IPS DF 19.7 (cell line): Measurements from ENCODE around the gene PCSK6.

Experiments used
- DNase-seq: peaks from one replicate; pipeline ENCODE4 v3.0.0-alpha.2; 2013; ENCODE audit warnings: low read depth, low spot score

The PCSK6 gene

DNA sequence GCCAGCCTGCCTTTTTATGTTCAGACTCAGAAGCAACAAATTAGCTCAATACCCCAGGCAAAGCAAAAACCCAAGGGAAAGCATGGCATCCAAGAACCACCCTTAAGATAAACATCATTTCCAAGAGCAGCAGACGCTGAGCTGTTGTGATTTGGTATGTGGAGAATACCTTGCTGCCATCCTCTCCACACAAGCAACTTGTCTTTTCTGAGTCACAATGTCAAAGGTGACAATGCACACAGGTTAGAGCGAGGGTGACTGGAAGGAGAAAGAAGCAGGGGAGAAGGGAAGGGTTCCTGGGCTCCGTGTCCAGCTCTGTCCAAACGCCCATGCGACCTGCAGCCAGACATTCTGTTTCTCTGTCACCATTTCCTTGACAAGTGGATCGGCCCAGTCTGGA is 6.0 kb downstream of the PCSK6 start:
- no peak for DNase-seq

- no peak for DNase-seq
These were observed 6.8 kb downstream of the PCSK6 start for GRCh38 chr15:101482526-101483371.

GRCh38 chr15:101481917-101482525 is 7.5 kb downstream of the PCSK6 start:
- DNase-seq, result no peak

- no peak for DNase-seq
These were observed 8.2 kb downstream of the PCSK6 start for GRCh38 chr15:101481381-101481705.

- DNase-seq, result no peak
These were observed 8.7 kb downstream of the PCSK6 start for GRCh38 chr15:101480613-101481380.

DNA sequence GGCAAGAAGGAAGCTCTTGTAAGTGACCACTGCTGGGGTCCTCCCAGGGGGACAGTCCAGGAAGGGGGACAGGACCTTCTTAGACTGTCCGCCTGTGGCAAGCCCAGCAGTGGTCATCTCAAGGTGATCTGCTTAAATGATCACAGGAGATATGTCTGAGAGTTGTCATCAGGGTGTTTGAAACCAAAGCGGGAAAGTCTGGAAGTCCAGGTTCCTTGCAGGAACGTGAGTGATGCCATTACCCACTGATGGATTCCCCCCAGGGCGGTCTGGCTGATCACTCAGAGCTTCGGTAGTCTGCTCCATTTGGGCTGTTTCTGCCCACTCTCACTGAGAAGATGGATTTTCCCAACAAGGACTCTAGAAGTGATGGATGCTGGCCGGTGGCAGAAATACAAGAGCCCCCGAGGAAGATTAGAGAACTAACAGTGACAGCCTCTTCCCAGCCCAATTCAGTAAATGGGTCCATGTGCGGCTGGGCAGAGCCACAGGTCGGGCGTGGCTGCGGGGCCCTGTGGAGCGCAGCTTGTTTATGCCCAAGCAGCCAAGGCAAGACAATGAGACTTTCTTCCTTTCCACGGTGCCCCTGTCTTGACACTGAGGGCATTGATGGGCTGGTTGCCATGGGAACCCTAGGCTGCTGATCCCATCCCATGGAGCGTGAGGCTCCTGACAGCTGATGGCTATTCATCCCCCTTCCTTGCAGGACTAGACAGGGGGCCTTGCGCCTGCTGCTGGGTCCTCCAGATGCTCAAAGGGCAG is 9.5 kb downstream of the PCSK6 start:
- DNase-seq, result no peak

DNA sequence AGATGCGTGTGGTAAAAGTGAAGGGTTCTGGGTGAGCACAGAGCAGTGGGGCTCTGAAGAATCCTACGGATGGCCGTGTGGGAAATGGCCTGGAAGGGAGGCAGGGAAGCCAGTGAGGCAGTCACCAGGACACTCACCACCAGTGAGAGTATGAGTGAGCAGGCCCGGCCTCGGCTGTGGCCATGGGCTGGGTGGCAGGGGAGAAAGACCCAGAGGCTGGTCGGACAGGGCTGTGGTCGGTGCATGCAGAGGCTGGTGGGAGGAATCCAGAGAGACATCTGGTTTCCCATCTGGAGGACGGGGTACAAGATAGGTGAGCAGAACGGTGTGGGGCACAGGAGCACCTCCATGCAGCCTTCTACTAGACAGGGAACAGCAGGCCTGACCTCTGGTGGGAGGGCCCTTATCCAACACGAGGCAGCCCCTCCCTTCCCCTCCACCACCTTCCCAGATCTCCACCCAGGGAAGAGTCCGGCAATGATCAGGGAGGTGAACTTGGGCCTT is 10.1 kb downstream of the PCSK6 start:
- DNase-seq, result no peak

DNA sequence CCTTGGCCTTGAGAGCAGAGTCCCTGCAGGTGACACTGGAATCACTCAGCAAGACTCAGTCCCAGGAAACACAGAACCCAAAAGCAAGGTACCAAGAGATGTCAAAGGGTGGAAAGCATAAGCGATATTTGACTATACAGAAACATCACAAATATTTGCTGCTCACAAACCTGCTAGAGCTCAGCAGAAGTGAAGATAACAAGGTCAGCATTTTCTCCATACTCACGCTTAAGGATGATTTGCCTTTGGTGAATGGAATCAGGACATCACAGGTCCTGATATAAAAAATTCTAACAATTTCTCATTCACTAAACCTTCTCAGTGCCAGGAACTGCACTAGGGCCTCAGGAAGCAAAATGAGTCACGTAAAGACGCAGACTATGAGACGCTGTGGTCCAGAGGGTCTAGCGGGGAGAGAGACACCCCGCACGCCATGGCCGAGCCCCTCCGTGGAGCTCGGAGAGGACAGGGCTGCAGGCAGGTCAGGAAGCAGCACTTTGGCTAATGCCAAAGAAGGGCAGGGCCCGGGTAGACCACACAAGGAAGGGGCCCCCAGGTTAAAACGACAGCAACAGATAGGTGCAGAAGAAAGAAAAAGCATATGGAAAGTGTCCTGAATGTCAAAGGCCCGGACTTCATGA is 10.7 kb downstream of the PCSK6 start:
- DNase-seq, result no peak

- DNase-seq, result no peak
These were observed 11.6 kb downstream of the PCSK6 start for GRCh38 chr15:101477851-101478362.

DNA sequence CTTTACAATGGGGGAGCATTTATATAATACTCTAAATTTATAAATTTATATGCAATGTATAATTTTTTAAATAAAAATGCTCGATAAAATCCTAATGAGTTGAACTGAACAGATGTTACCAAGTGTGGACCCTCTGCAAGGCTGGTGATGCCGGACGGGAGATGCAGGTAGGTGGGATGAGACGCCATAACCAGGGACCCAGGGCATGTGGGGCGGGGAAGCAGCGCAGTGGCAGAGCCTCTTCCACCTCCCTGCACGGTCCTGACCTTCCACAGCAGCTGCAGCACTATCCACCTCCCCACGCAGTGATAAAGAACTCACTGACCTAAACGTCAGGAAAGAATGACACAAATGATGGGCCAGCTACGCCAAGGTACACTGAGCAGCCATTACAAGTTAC is 12.8 kb downstream of the PCSK6 start:
- DNase-seq, result no peak

GRCh38 chr15:101474983-101475382 is 14.5 kb downstream of the PCSK6 start:
- no peak for DNase-seq

DNA sequence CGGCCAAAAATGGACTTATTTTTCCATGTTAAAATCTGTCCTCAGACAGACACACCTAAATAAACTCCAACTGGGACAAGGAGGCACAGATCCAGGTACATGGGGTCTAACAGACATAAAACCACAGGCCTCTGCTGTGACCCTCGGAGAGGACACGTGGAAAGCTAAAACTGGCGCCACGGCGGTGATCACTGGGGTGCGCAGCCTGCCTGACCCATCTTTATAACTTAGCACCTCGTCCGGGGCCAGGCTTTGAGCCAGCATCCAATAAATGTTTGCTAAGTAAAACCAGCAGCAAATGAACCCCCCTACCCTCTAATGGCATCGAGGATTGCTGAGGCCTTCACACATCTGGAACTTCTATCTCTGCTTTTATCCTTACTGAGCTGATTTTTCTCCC is 15.3 kb downstream of the PCSK6 start:
- no peak for DNase-seq

DNA sequence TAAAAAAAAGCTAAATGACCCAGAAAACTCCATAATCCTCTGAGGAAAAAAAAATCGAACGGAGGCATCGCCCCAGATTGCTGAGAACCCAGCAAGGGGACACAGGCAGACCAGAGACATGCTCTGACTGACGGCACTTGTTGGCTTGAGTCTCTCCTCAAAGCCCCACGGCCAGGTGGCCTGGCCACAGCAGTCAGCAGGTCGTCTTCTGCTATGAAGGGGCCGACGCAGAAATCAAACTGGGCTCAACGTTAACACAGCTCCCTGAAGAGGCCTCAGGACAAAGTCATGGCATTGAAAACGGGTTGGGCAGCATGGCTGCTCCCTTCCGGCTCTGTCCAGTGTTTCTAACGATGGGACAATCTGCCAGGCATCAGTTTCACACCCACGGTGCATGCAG is 17.5 kb downstream of the PCSK6 start:
- DNase-seq, result no peak

GRCh38 chr15:101470548-101471239 is 18.8 kb downstream of the PCSK6 start:
- no peak for DNase-seq

DNA sequence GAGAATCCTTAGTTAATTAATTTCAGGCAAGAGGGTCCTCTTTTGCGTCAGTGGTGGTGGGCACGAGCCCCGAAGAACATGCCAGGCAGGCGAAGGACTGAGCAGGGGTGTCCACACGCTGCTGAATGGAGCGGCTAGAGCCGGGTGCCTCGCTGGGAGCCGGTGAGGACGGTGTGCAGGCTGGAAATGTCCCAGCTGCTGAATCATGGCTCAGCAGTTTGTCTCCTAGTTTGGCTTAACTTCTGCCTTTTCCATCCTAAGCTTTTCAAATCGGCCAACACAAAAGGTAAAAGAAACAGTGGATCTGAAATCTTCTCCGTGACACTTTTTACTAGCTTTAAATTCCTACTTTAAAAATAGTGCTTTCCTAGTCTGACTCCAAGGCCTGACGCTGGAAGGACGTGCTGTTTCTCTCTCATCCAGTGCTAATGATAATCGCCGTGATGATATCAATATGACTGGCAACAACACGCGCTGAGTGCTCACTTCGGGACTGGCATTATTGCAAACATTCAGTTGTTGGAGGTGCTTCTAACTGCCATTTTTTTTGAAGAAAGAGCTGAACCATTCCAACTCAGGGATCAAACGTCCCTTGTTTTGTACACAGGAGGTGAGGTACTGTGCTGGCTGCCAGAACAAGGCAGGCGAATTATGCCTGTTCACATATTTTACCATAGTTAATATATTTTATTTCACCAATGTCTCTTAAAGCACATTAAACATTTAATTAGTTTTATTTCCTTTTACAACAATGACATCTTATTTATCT is 19.8 kb downstream of the PCSK6 start:
- no peak for DNase-seq

- DNase-seq, result no peak
These were observed 23.3 kb downstream of the PCSK6 start for GRCh38 chr15:101466188-101466587.

GRCh38 chr15:101464999-101465669 is 24.4 kb downstream of the PCSK6 start:
- DNase-seq, result no peak

GRCh38 chr15:101464256-101464998 is 25.1 kb downstream of the PCSK6 start:
- DNase-seq, result no peak
